Esophagus muscularis mucosa (tissue), 4 donors: ENCODE results near the gene SART1.

Experiments
- EP300 ChIP-seq: sonication (generic); formaldehyde crosslinking; IDR thresholded peaks from one replicate; pipeline ENCODE4 v1.6.1; 2017; ENCODE audit warnings: antibody characterized with exemption
- POLR2A ChIP-seq: fragments of 450-650 bp; IDR thresholded peaks from one replicate; pipeline ENCODE4 v1.6.1; 2017; ENCODE audit warnings: antibody characterized with exemption, moderate library complexity, mild to moderate bottlenecking, low read depth
- POLR2AphosphoS5 ChIP-seq, 2 donors: sonication (generic); formaldehyde crosslinking; IDR thresholded peaks; one replicate each; pipeline ENCODE4 v1.6.1; 2017; ENCODE audit warnings: antibody characterized with exemption in 2 of 2
- TF ChIP-seq, protein P1 (sequence below), 3 experiments: fragments of 200-600 bp in 2 of 3; fragments of 450-650 bp in 1 of 3; sonication (generic) in 2 of 3; IDR thresholded peaks; one replicate each; pipeline ENCODE4 v1.5.1; 2017 to 2019; ENCODE audit warnings: antibody characterized with exemption in 3 of 3, mild to moderate bottlenecking in 2 of 3, moderate library complexity in 1 of 3

DNA sequence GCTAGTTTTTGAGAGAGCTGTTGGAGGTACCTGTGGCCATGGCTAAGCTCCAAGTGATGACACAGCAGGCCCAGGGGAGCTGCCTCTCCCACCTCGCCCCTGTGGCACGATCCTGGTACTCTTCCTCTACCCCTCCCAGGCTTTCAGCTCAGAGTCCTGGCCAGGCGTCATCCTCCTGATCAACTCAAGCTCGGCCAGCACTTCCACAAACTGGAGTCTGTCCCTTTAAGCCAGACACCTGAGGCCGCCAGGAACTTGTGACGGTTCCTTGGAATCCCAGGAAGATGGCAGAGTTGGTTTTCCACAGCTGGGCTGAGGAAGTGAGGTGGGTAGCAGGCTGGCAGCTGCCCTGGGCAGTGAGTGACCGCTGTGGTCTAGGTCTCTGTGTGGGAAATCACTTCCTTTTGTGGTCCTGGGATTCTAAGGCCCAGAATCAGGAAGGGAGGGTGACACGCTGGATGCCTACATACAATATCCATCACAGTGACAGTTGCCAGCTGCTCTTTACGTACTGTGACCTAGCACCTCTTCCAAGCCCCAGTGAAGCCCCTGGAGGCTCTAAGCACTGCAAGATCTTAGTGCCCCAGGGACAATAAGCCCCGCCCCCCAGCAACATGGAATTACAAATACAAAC, 47.1 kb downstream of the SART1 start:
- TF ChIP-seq POLR2A = no peak
- TF ChIP-seq, protein P1, sequence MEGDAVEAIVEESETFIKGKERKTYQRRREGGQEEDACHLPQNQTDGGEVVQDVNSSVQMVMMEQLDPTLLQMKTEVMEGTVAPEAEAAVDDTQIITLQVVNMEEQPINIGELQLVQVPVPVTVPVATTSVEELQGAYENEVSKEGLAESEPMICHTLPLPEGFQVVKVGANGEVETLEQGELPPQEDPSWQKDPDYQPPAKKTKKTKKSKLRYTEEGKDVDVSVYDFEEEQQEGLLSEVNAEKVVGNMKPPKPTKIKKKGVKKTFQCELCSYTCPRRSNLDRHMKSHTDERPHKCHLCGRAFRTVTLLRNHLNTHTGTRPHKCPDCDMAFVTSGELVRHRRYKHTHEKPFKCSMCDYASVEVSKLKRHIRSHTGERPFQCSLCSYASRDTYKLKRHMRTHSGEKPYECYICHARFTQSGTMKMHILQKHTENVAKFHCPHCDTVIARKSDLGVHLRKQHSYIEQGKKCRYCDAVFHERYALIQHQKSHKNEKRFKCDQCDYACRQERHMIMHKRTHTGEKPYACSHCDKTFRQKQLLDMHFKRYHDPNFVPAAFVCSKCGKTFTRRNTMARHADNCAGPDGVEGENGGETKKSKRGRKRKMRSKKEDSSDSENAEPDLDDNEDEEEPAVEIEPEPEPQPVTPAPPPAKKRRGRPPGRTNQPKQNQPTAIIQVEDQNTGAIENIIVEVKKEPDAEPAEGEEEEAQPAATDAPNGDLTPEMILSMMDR (IDR thresholded peaks at IDR 0.05) = no peak
- TF ChIP-seq POLR2AphosphoS5 (IDR thresholded peaks at IDR 0.05) = no peak
- TF ChIP-seq EP300 = no peak
